Anterior cingulate cortex (tissue), 58 donors: ENCODE measurements around the gene ARSA.

ENCODE experiments used
- DNase-seq, 58 donors: peaks; one replicate each; lab custom pipeline; 2025; lab: John Stamatoyannopoulos, UW

ARSA gene

DNA sequence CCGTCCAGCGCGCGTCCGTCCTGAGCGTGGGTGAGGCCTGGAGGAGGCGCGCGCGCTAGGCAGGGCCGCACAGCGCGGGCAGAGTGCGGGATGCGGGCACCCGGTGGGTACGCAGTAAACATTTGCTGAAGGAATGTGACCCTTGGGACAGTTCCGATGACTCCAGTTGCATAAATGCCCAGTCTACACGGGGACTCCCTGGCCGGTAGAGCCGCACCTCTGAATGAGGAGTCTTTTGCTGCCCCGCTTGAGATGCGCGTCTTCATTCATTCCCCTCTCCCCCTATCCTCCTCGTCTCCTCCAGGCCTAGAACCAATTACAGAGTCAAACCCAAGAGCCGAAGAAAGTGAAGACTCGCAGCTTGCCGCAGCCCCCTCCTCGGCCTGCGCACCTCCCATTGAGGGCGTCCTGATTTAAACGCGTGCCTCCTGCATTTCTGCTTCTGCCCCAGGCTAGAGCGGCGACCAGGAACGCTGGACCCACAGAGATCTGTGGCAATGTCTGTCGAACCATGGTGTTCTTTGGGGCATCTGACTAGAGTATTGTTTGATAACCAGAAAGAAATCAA lies 44.6 kb downstream of the ARSA start:
- DNase-seq = no peak

DNA sequence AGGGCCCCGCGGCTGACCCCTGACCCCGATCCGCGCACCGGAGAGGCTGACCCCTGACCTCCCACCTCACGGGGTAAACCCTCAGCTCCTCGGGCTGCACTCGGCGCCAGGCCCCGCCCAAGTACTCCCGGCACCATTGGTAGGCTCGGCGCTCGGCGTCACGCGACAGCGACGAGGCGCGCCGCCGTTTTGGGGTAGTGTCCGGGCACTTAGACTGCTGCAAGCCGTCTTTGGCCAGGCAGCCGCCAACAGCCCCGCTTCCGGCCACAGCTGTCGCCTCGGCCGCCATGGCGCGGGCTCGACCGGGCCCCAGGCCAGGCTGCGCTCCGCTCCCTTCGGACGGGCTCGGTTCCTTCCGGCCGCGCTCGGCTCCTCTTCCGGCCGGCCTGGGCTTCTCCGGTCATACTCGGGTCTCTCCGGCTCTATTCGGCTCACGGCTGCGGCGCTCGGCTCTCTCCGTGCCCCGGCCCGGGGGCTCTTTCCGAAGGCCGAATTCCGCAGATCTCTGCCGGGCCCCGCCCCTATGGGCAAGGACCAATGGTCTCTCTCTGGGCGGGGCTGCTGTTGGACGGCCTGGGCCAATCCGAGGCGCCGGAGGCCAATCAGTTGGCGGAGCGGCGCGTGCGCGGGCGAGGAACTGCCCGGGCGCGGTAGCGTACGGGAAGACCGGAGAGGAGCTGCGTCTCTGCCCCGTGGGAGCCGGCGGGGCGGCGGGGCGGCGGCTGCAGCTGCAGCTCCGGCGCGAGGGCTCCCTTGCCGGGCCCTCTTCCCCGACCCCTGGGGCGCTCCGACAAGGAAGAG lies 45.3 kb downstream of the ARSA start, which contains the start of gene CHKB:
CHKB (minus strand) TSS at position 357 of the 801 bp plus-strand sequence; CDS start at position 289, 68 bp downstream.
- peak; percentile 85 to 99 (median 98) for DNase-seq

- peak in 4 of 58 donors; percentile 51 to 64 (median 55) for DNase-seq
Observed at GRCh38 chr22:50581950-50582492, 45.9 kb downstream of the ARSA start.

- no peak for DNase-seq
Observed at GRCh38 chr22:50581031-50581949, 46.7 kb downstream of the ARSA start.

- no peak for DNase-seq
Observed at GRCh38 chr22:50579752-50580151, 48.2 kb downstream of the ARSA start.

DNA sequence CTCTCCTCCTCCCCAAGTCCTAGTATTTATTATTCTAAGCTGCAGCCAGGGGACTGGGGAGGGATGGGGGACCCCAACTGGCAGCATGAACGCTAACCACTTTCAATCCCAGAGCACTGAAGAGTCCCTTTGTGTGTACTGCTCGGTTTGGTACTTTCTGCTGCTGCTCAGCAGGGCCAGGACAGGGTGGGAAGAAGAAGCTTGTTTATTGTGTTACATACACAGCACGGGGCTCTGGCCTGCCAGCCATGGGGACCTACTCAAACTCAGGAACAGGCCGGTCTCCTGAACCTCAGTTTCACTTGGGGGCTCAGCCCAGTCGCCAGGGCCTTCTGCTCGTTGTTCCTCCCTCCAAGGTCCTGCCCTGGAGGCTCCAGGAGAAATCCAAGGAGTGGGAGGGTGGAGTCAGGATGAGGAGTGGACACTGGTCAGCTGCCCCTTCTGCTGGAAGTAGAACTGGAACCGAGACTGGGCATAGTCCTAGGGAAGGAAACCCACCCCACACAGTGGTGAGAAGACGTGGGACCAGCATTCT lies 49.1 kb downstream of the ARSA start:
- no peak for DNase-seq

DNA sequence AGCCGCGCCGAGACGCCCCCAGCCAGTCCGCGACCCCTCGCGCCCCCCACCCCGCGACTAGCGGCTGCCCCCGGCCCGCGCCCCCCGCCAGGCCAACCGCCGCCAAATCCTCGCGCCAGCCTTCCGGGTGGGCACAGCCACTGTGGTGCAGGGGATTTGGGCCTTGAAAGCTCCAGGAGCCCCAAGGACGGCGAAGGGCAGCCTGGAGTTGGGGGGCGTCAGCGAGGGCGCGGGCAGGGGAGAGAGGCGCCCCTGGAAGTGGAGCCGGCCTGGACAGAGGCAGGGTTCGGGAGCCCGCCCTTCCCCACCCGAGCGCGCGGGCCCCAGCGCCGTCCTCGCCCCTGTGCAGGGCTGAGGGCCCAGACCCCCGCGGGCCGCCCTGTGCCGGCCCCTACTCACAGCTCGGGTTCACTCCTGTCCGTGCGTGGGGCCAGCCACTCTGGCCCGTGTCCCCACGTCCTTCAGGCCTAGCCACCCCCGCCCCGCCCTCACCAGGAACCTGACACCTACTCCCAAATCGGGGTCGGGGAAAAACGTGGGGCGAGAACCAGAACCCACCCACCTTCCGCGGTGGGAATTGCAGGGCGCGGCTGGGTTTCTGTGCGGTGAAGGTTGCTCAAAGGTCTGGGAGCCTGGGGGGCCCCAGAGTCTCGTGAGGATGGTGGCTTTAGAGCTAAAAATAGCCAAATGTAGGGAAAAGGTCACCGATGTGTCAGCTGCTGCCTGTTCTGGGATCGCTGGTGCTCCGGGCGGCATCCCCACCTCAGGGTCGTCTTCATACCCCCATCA lies 49.8 kb downstream of the ARSA start, which contains the start of gene CPT1B:
CPT1B (minus strand) TSS at position 441 of the 789 bp plus-strand sequence. CDS start 512 bp downstream, outside the sequence.
- no peak for DNase-seq

DNA sequence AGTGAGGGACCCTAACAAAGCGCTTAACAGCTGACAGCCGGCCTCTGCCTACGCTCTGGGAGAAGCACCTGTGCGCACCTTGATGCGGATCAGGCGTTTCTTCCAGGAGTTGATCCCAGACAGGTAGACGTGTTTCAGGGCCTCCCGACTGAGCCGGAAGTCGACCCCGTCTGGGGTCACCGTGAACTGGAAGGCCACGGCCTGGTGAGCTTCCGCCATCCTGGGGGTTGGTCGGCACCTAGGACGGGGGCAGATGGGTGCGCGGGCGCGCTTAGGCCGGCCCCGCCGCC lies 50.3 kb downstream of the ARSA start:
- no peak for DNase-seq

DNA sequence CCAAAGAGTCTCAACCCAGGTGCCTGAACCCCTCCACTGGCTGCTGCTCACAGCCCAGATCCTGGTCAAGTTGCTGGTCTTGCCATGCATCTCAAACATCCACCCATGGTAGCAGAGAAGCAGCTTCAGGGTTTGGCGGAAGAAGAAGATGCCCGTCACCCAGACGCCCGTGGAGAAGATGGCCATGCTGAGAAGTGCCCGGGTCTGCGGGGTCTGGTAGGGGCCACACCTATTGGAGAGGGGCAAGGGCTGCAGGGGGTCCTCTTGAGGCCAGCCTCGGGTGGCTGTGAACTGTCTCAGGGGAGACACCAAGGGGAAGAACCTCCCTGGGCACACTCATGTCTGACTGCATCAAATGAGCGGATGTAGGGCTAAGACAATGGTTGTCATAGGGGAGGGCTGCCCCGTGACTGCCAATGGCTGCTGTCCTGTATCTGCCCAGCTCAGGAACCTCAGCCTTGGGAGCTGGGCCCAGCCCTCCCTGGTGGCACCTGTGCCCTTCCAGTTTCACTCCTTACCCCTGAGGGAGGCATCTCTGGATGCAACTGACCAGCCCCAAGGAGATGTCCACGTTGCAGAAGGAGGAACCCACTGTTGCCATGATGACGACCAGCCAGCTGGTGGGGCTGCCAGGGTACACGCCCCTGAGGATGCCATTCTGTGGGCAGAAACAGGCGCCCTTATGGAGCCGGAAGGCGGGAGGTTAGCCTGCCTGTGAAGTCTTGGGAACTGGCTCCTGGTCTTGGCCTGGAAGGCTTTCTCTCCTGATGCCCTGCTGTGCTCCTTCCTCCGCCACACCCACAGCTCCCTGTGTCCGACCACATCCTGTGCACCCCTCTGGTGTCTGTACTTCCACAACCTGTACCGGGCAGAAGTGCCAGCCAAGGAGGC lies 50.9 kb downstream of the ARSA start:
- DNase-seq = no peak

GRCh38 chr22:50576070-50576469 lies 51.9 kb downstream of the ARSA start:
- no peak for DNase-seq

DNA sequence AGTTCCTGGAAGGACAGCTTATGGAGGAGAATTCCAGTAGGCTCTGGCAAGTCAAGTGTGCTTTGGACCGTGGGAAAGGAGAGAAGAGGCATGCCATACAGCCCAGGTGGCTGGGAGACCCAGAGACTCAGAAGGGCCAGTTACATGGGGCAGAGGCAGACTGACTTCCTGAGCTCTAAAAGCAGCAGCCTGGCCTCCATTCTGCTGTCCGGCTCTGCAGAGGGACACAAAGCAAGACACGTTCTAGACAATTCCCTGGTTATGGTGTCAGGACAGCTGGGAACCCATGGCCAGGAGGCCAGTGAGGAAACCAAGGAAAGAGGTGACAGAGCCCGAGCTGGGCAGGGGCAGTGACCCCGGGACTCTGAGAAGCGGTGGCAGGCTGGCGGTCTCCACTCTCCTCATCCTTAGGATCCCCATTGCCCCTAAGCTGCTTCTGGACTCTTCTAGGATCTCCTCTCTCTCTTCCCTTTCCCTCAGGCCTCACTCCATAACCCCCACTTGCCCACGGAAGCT lies 52.5 kb downstream of the ARSA start:
- no peak for DNase-seq
